HG03103 (cell line): Measurements from ENCODE around the gene NQO1.
"Not testable (repeated sequence)": the region's sequence is repeated elsewhere in the genome, so short reads cannot be mapped to it uniquely, and the experiment has no call there.

ENCODE experiments used
- ATAC-seq: cut with Tn5 transposase; IDR thresholded peaks from one replicate; pipeline ENCODE4 v1.9.1; 2021; ENCODE audit warnings: low read depth; ENCODE audit not compliant: unreplicated experiment

Gene NQO1

GRCh38 chr16:69744363-69745231 is 18.2 kb upstream of the NQO1 start:
- no peak for ATAC-seq

GRCh38 chr16:69741951-69742904 is 15.9 kb upstream of the NQO1 start:
- no peak for ATAC-seq

GRCh38 chr16:69741519-69741918 is 15.2 kb upstream of the NQO1 start:
- no peak for ATAC-seq

GRCh38 chr16:69732101-69732500 is 5.7 kb upstream of the NQO1 start:
- no peak for ATAC-seq

- not testable (repeated sequence) for ATAC-seq
Observed at GRCh38 chr16:69731280-69731679, 4.9 kb upstream of the NQO1 start.

- ATAC-seq, result not testable (repeated sequence)
Observed at GRCh38 chr16:69729030-69729429, 2.7 kb upstream of the NQO1 start.

GRCh38 chr16:69727916-69728270 is 1.5 kb upstream of the NQO1 start:
- no peak for ATAC-seq

GRCh38 chr16:69725480-69726312 is 664 bp downstream of the NQO1 start:
- no peak for ATAC-seq

GRCh38 chr16:69724981-69725479 is 1.3 kb downstream of the NQO1 start:
- ATAC-seq, result no peak

GRCh38 chr16:69724414-69724873 is 1.9 kb downstream of the NQO1 start:
- no peak for ATAC-seq

GRCh38 chr16:69721441-69721957 is 4.9 kb downstream of the NQO1 start:
- ATAC-seq, result no peak

GRCh38 chr16:69720822-69721430 is 5.4 kb downstream of the NQO1 start:
- no peak for ATAC-seq

- no peak for ATAC-seq
Observed at GRCh38 chr16:69718111-69718764, 8.1 kb downstream of the NQO1 start.

- no peak for ATAC-seq
Observed at GRCh38 chr16:69717066-69717465, 9.3 kb downstream of the NQO1 start.

GRCh38 chr16:69712914-69713581 is 13.3 kb downstream of the NQO1 start:
- ATAC-seq, result no peak

- ATAC-seq, result no peak
Observed at GRCh38 chr16:69712277-69712676, 14.1 kb downstream of the NQO1 start.

- ATAC-seq, result no peak
Observed at GRCh38 chr16:69711115-69711740, 15.1 kb downstream of the NQO1 start.

- no peak for ATAC-seq
Observed at GRCh38 chr16:69709456-69710084, 16.8 kb downstream of the NQO1 start.
